ENCODE results near the gene TMEM106C.

The TMEM106C gene

DNA sequence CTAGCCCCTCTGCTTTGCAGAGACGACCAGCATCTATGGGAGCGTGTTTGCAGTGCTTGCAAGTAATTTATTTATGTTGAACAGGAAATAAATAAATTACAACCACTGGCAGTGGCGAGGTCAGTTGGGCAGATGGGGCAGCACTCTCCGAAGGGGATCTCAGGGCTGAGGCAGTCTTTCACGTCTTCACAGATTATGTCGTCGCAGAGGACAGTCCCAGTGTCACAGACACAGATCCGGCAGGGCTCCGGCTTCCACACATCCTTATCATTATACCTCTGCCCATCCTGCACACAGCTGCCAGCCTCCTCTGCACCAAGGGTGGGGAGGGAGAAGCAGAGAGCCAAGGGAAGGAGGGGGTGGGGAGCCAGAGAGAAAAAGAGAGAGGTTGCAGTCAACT, 36.4 kb downstream of the TMEM106C start:
- no peaks in the 10 kb centered on the region for H3K36me3 ChIP-seq (ENCODE audit: control insufficient read depth, insufficient read depth, low read length)
- peaks cover 28% of the 10 kb centered on the region for H3K4me1 ChIP-seq (ENCODE audit: control insufficient read depth, insufficient read depth, low read length)
- no peak overlapping the region for H3K27ac ChIP-seq (ENCODE audit: low read depth, low read length)
- no peaks in the 10 kb centered on the region for H3K9me3 ChIP-seq (ENCODE audit: control insufficient read depth, insufficient read depth, low read length)
- no peak overlapping the region for H3K4me3 ChIP-seq (ENCODE audit: low read depth, low read length)
- H3K27me3 ChIP-seq (ENCODE audit: control insufficient read depth, insufficient read depth, low read length) = peaks cover 100% of the 10 kb centered on the region
- no peak overlapping the region for H3K9ac ChIP-seq (ENCODE audit: low read depth, low read length)

DNA sequence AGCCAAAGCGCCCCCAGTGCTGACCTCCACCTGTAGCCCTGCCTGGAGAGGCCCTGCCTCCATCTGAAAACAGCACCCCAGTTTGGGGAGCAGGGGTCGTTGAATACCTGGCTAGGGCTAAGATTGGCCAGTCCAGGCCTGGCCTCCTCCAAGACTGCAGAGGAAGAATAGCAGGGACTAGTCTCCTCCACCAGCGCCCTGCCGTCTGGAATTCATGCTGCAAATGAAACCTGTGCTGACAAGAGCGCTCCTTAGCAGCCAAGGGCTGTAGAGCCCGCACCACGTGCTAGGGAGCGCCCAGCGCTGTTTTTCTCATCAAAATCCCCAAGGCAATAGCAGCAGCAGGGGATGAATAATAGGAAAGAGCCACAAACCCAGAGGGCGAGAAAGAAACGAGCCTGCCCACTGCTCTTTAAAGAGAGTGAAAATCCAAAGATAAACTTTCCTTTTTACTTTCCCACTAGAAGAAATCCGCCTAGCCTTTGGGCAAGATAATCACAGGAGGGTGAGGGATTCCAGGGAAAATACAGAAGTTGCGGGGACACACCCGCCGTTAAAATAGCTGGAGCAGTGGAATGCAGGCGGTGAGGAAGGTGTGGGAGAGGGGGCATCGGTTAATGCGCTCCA, 37.6 kb downstream of the TMEM106C start:
- Histone ChIP-seq H3K27me3 (ENCODE audit: control insufficient read depth, insufficient read depth, low read length) (peaks cover 100% of the 10 kb centered on the region), H3K4me1 (ENCODE audit: control insufficient read depth, insufficient read depth, low read length) (peaks cover 28% of the 10 kb centered on the region), H3K27ac (ENCODE audit: low read depth, low read length) (no peak overlapping the region), H3K9ac (ENCODE audit: low read depth, low read length) (no peak overlapping the region), H3K4me3 (ENCODE audit: low read depth, low read length) (peak overlapping the region; percentile 65), H3K36me3 (ENCODE audit: control insufficient read depth, insufficient read depth, low read length) (no peaks in the 10 kb centered on the region), H3K9me3 (ENCODE audit: control insufficient read depth, insufficient read depth, low read length) (no peaks in the 10 kb centered on the region)

GRCh38 chr12:48001505-48002413, 38.4 kb downstream of the TMEM106C start:
- Histone ChIP-seq H3K9me3 (ENCODE audit: control insufficient read depth, insufficient read depth, low read length) (no peaks in the 10 kb centered on the region), H3K9ac (ENCODE audit: low read depth, low read length) (no peak overlapping the region), H3K4me3 (ENCODE audit: low read depth, low read length) (peak overlapping the region; percentile 65), H3K4me1 (ENCODE audit: control insufficient read depth, insufficient read depth, low read length) (peaks cover 28% of the 10 kb centered on the region), H3K27ac (ENCODE audit: low read depth, low read length) (peak overlapping the region; percentile 33), H3K27me3 (ENCODE audit: control insufficient read depth, insufficient read depth, low read length) (peaks cover 100% of the 10 kb centered on the region), H3K36me3 (ENCODE audit: control insufficient read depth, insufficient read depth, low read length) (no peaks in the 10 kb centered on the region)

GRCh38 chr12:48002414-48002730, 39.0 kb downstream of the TMEM106C start:
- Histone ChIP-seq H3K4me3 (ENCODE audit: low read depth, low read length) (peak overlapping the region; percentile 65), H3K27me3 (ENCODE audit: control insufficient read depth, insufficient read depth, low read length) (peaks cover 100% of the 10 kb centered on the region), H3K27ac (ENCODE audit: low read depth, low read length) (no peak overlapping the region), H3K4me1 (ENCODE audit: control insufficient read depth, insufficient read depth, low read length) (peaks cover 28% of the 10 kb centered on the region), H3K9ac (ENCODE audit: low read depth, low read length) (no peak overlapping the region), H3K36me3 (ENCODE audit: control insufficient read depth, insufficient read depth, low read length) (no peaks in the 10 kb centered on the region), H3K9me3 (ENCODE audit: control insufficient read depth, insufficient read depth, low read length) (no peaks in the 10 kb centered on the region)

- peak overlapping the region; percentile 65; the same call in 1 of the 2 replicates for H3K4me3 ChIP-seq (ENCODE audit: low read depth, low read length)
- no peak overlapping the region for H3K9ac ChIP-seq (ENCODE audit: low read depth, low read length)
- no peak overlapping the region for H3K27ac ChIP-seq (ENCODE audit: low read depth, low read length)
These were observed 39.4 kb downstream of the TMEM106C start for GRCh38 chr12:48002773-48003218.

DNA sequence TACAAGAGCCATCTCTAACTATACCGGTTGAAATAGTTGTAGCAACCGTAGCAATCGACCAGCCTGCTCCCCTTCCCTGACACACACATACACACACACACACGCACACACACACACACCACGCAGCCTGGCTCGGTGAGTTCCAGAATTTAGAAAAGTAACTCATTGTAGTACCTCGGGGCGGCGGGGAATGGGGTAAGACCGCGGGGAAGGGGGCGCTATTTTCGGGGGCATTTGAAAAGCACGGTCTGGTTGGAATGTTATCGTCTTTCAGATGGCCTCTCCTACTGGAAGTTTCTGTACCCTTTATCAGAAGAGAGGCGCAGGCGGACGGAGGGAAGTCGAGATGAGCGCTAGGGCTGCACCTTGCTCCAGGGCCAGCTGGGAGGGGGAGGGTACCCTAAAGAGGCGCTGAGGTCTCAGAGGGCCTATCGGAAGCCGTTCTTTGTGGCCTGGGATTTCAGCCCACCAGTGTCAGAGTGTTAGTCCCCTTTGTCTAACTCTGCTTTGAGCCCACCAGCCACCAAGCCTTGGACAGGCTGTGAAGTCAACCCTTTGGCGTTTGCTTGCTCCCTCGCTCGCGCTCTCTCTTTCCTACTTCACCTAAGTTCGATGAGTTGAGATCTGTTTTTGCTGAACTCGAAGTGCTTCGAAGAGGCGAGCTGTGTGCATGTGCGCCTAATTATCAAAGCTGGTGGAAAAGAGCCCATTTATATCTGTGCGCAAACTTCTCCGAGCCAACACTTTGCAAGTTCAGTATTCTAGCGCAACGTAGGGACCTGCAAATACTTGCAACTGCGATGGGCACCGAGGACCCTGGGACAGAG, 40.0 kb downstream of the TMEM106C start:
- Histone ChIP-seq H3K4me1 (ENCODE audit: control insufficient read depth, insufficient read depth, low read length) (peaks cover 28% of the 10 kb centered on the region), H3K9ac (ENCODE audit: low read depth, low read length) (no peak overlapping the region), H3K27me3 (ENCODE audit: control insufficient read depth, insufficient read depth, low read length) (peaks cover 100% of the 10 kb centered on the region), H3K27ac (ENCODE audit: low read depth, low read length) (no peak overlapping the region), H3K36me3 (ENCODE audit: control insufficient read depth, insufficient read depth, low read length) (no peaks in the 10 kb centered on the region), H3K4me3 (ENCODE audit: low read depth, low read length) (peak overlapping the region; percentile 53; the same call in 1 of the 2 replicates), H3K9me3 (ENCODE audit: control insufficient read depth, insufficient read depth, low read length) (no peaks in the 10 kb centered on the region)

More at GRCh38 chr12:48002773-48003218, 39.4 kb downstream of the TMEM106C start:
- Histone ChIP-seq H3K36me3 (ENCODE audit: control insufficient read depth, insufficient read depth, low read length) (no peaks in the 10 kb centered on the region), H3K9me3 (ENCODE audit: control insufficient read depth, insufficient read depth, low read length) (no peaks in the 10 kb centered on the region), H3K27me3 (ENCODE audit: control insufficient read depth, insufficient read depth, low read length) (peaks cover 100% of the 10 kb centered on the region), H3K4me1 (ENCODE audit: control insufficient read depth, insufficient read depth, low read length) (peaks cover 28% of the 10 kb centered on the region)

GRCh38 chr12:48004053-48004941, 40.9 kb downstream of the TMEM106C start, which contains the start of gene COL2A1:
COL2A1 (minus strand) TSS chr12:48004476; CDS start chr12:48004321, 155 bp downstream.
- Histone ChIP-seq H3K36me3 (ENCODE audit: control insufficient read depth, insufficient read depth, low read length) (no peaks in the 10 kb centered on the region), H3K9me3 (ENCODE audit: control insufficient read depth, insufficient read depth, low read length) (no peaks in the 10 kb centered on the region), H3K27ac (ENCODE audit: low read depth, low read length) (no peak within 1 kb of the TSS), H3K4me3 (ENCODE audit: low read depth, low read length) (peak within 1 kb of the TSS; percentile 53), H3K9ac (ENCODE audit: low read depth, low read length) (no peak within 1 kb of the TSS), H3K27me3 (ENCODE audit: control insufficient read depth, insufficient read depth, low read length) (peaks cover 100% of the 10 kb centered on the region), H3K4me1 (ENCODE audit: control insufficient read depth, insufficient read depth, low read length) (peaks cover 25% of the 10 kb centered on the region)

GRCh38 chr12:48005001-48005749, 41.8 kb downstream of the TMEM106C start:
- Histone ChIP-seq H3K9ac (ENCODE audit: low read depth, low read length) (no peak overlapping the region), H3K36me3 (ENCODE audit: control insufficient read depth, insufficient read depth, low read length) (no peaks in the 10 kb centered on the region), H3K9me3 (ENCODE audit: control insufficient read depth, insufficient read depth, low read length) (no peaks in the 10 kb centered on the region), H3K4me3 (ENCODE audit: low read depth, low read length) (peak overlapping the region; percentile 53), H3K27me3 (ENCODE audit: control insufficient read depth, insufficient read depth, low read length) (peaks cover 100% of the 10 kb centered on the region), H3K27ac (ENCODE audit: low read depth, low read length) (no peak overlapping the region), H3K4me1 (ENCODE audit: control insufficient read depth, insufficient read depth, low read length) (peaks cover 25% of the 10 kb centered on the region)

GRCh38 chr12:48005750-48006021, 42.3 kb downstream of the TMEM106C start:
- Histone ChIP-seq H3K9me3 (ENCODE audit: control insufficient read depth, insufficient read depth, low read length) (no peaks in the 10 kb centered on the region), H3K27me3 (ENCODE audit: control insufficient read depth, insufficient read depth, low read length) (peaks cover 100% of the 10 kb centered on the region), H3K27ac (ENCODE audit: low read depth, low read length) (no peak overlapping the region), H3K36me3 (ENCODE audit: control insufficient read depth, insufficient read depth, low read length) (no peaks in the 10 kb centered on the region), H3K9ac (ENCODE audit: low read depth, low read length) (no peak overlapping the region), H3K4me1 (ENCODE audit: control insufficient read depth, insufficient read depth, low read length) (peaks cover 25% of the 10 kb centered on the region), H3K4me3 (ENCODE audit: low read depth, low read length) (0 out of 2 replicates have a peak overlapping the region, but pooled peaks have one; percentile 53)
